ENCODE results near the gene SMARCAL1. TPM values are rescaled to one million over a fixed set of nuclear protein-coding genes. Genes with fewer than 3 reads are reported as not detected.

The SMARCAL1 gene
- polyA plus RNA-seq, 1 of the 3 experiments (the other 2 are of a cell fraction), result 27.0 TPM

DNA sequence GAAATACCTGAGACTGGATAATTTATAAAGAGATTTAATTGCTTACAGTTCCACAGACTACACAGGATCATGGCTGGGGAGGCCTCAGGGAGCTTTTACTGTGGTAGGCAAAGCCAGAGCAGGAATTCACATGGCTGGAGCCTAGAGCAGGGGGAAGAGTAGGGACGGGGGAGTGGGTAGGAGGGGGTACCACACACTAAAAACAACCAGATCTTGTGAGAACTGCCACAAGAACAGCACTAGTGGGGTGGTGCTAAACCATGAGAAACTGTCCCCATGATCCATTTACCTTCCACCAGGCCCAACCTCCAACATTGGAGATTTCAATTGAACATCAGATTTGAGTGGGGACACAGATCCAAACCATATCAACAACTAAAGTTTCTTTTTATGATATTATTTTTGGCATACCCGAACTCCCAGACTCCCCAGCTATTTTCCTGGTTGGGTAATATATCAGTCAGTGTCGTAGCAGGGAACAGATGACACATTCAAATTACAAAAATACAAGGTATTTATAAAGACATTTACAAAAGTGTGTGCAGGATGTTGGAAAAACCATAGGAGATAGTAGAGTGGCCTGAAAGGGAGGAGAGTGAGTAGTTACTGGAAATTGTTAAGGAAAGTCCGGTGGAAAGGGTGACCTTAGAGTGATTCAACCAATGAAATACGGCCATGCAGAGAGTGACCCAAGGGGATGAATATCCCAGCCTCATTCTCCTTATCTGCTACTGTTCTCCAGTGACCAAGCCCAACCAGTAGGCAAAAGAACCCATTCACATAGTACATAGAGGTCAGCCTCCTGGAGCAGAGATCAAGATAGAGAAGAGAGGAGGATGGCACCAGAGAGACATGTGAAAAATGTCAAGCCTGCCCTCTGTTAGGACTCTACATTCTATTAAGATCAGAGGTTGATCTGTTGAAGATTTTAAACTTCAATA, 95.2 kb downstream of the SMARCAL1 start:
- POLR2A ChIA-PET, result interaction anchor here (0.5 to 1.1 kb wide), 2 partner anchors 9 to 276 kb away, joined by 7 read pairs; partner anchors contain the start of gene RPL37A

DNA sequence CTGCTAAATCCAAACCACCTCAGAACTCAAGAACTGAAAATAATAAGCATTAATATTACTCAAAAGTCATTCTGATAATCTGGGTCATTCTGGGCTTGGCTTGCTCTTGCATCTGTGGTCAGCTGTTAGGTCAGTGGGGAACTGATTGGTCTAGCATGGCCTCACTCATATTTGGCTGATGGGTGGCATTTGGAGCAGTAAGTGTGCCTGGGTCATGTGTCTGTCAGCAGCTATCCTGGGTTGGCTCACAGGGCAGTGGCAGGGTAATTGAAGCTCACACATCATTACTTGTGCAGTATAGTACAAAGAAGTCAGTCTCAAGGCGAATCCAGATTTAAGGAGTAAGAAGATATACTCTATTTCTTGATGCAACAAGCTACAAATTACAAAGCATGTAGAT, 95.9 kb downstream of the SMARCAL1 start:
- CTCF ChIA-PET, result interaction anchor here (1.1 to 4.8 kb wide), 4 partner anchors 9 to 359 kb away, joined by 3 to 28 read pairs (median 14); no protein-coding TSS in a partner anchor
- POLR2A ChIA-PET, result interaction anchor here (1.1 kb wide), 1 partner anchor 10 kb away, joined by 7 read pairs; the partner anchor contains the start of gene RPL37A
- peaks cover 6% of the 10 kb centered on the region; the same call in 1 of the 2 replicates for H3K79me2 ChIP-seq (ENCODE audit: insufficient read depth)
- H3K4me1 ChIP-seq (ENCODE audit: control insufficient read depth in 1 of 2, insufficient read depth in 2 of 2, low read depth in 1 of 2, low read length in 1 of 2), result peaks cover 3 to 14% of the 10 kb centered on the region in 2 experiments; a peak in 2 of 4 replicates
- no peak overlapping the region for H3K4me2 ChIP-seq
- DNase-seq, result no peak
- H3K27ac ChIP-seq (ENCODE audit: low read depth in 2 of 2, low read length in 1 of 2), result no peak overlapping the region
- no peak overlapping the region for H3K4me3 ChIP-seq (ENCODE audit: low read depth in 2 of 2, low read length in 1 of 2)
- H3K27me3 ChIP-seq (ENCODE audit: insufficient read depth), result no peaks in the 10 kb centered on the region
- WGBS (ENCODE audit: low lambda C conversion rate), result 91% methylated on average over 1 of the region's 1 CpG
- no peaks in the 10 kb centered on the region for H3K9me2 ChIP-seq
- H3F3A ChIP-seq (replicated peaks; ENCODE audit: insufficient read depth), result peaks cover 71% of the 10 kb centered on the region
- H2AFZ ChIP-seq (ENCODE audit: low read depth), result no peak overlapping the region
- H3K9me3 ChIP-seq, result no peaks in the 10 kb centered on the region
- H3K9ac ChIP-seq, result no peak overlapping the region
- H4K20me1 ChIP-seq (ENCODE audit: insufficient read depth), result peaks cover 7% of the 10 kb centered on the region; the same call in 1 of the 2 replicates
- H3K36me3 ChIP-seq (replicated peaks in 1 of 2; ENCODE audit: control insufficient read depth in 1 of 2, insufficient read depth in 2 of 2, low read length in 1 of 2), result peaks cover 17 to 39% of the 10 kb centered on the region in 2 experiments
- TF ChIP-seq ELF1 (IDR thresholded peaks at IDR 0.05) (no peak), JUND (IDR thresholded peaks at IDR 0.05) (no peak), FOSL2 (IDR thresholded peaks at IDR 0.05; ENCODE audit: borderline replicate concordance, low read depth) (no peak), POLR2AphosphoS5 (IDR thresholded peaks at IDR 0.05; ENCODE audit: low read depth, low read length) (no peak), MEF2A (IDR thresholded peaks at IDR 0.05; ENCODE audit: borderline replicate concordance, low read depth) (no peak), EP300 (IDR thresholded peaks at IDR 0.05; ENCODE audit: borderline replicate concordance in 1 of 2, low read depth in 1 of 2, low read length in 1 of 2) (no peak), NFIC (IDR thresholded peaks at IDR 0.05; ENCODE audit: borderline replicate concordance) (no peak), GABPA (IDR thresholded peaks at IDR 0.05; ENCODE audit: low read depth) (no peak), RCOR1 (IDR thresholded peaks at IDR 0.05; ENCODE audit: low read length) (no peak), EZH2phosphoT487 (IDR thresholded peaks at IDR 0.05; ENCODE audit: borderline replicate concordance, low read depth) (no peak), TEAD4 (IDR thresholded peaks at IDR 0.05; ENCODE audit: borderline replicate concordance, insufficient read depth) (no peak), FOXJ3 (CRISPR knock-in tag; IDR thresholded peaks at IDR 0.05) (no peak)
- TF ChIP-seq, protein P1, sequence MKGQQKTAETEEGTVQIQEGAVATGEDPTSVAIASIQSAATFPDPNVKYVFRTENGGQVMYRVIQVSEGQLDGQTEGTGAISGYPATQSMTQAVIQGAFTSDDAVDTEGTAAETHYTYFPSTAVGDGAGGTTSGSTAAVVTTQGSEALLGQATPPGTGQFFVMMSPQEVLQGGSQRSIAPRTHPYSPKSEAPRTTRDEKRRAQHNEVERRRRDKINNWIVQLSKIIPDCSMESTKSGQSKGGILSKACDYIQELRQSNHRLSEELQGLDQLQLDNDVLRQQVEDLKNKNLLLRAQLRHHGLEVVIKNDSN (IDR thresholded peaks at IDR 0.05; ENCODE audit: borderline replicate concordance, low read depth), result no peak
- TF ChIP-seq, protein P2, sequence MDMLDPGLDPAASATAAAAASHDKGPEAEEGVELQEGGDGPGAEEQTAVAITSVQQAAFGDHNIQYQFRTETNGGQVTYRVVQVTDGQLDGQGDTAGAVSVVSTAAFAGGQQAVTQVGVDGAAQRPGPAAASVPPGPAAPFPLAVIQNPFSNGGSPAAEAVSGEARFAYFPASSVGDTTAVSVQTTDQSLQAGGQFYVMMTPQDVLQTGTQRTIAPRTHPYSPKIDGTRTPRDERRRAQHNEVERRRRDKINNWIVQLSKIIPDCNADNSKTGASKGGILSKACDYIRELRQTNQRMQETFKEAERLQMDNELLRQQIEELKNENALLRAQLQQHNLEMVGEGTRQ (IDR thresholded peaks at IDR 0.05; ENCODE audit: borderline replicate concordance, low read depth, low read length), result no peak
- TF ChIP-seq, protein P3, sequence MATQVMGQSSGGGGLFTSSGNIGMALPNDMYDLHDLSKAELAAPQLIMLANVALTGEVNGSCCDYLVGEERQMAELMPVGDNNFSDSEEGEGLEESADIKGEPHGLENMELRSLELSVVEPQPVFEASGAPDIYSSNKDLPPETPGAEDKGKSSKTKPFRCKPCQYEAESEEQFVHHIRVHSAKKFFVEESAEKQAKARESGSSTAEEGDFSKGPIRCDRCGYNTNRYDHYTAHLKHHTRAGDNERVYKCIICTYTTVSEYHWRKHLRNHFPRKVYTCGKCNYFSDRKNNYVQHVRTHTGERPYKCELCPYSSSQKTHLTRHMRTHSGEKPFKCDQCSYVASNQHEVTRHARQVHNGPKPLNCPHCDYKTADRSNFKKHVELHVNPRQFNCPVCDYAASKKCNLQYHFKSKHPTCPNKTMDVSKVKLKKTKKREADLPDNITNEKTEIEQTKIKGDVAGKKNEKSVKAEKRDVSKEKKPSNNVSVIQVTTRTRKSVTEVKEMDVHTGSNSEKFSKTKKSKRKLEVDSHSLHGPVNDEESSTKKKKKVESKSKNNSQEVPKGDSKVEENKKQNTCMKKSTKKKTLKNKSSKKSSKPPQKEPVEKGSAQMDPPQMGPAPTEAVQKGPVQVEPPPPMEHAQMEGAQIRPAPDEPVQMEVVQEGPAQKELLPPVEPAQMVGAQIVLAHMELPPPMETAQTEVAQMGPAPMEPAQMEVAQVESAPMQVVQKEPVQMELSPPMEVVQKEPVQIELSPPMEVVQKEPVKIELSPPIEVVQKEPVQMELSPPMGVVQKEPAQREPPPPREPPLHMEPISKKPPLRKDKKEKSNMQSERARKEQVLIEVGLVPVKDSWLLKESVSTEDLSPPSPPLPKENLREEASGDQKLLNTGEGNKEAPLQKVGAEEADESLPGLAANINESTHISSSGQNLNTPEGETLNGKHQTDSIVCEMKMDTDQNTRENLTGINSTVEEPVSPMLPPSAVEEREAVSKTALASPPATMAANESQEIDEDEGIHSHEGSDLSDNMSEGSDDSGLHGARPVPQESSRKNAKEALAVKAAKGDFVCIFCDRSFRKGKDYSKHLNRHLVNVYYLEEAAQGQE (IDR thresholded peaks at IDR 0.05; ENCODE audit: low read depth, low read length), result no peak
- TF ChIP-seq, protein P4, sequence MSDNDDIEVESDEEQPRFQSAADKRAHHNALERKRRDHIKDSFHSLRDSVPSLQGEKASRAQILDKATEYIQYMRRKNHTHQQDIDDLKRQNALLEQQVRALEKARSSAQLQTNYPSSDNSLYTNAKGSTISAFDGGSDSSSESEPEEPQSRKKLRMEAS (IDR thresholded peaks at IDR 0.05; ENCODE audit: low read depth), result no peak
- TF ChIP-seq, protein P5, sequence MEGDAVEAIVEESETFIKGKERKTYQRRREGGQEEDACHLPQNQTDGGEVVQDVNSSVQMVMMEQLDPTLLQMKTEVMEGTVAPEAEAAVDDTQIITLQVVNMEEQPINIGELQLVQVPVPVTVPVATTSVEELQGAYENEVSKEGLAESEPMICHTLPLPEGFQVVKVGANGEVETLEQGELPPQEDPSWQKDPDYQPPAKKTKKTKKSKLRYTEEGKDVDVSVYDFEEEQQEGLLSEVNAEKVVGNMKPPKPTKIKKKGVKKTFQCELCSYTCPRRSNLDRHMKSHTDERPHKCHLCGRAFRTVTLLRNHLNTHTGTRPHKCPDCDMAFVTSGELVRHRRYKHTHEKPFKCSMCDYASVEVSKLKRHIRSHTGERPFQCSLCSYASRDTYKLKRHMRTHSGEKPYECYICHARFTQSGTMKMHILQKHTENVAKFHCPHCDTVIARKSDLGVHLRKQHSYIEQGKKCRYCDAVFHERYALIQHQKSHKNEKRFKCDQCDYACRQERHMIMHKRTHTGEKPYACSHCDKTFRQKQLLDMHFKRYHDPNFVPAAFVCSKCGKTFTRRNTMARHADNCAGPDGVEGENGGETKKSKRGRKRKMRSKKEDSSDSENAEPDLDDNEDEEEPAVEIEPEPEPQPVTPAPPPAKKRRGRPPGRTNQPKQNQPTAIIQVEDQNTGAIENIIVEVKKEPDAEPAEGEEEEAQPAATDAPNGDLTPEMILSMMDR (IDR thresholded peaks at IDR 0.05), result no peak

More for the DNA sequence above, 95.2 kb downstream of the SMARCAL1 start:
- H3K79me2 ChIP-seq (ENCODE audit: insufficient read depth), result peaks cover 14% of the 10 kb centered on the region; the same call in 1 of the 2 replicates
- H3K27ac ChIP-seq (ENCODE audit: low read depth in 2 of 2, low read length in 1 of 2), result no peak overlapping the region; a peak in 1 of 4 replicates
- H3K9me3 ChIP-seq, result no peaks in the 10 kb centered on the region
- no peak overlapping the region for H3K9ac ChIP-seq
- peaks cover 7 to 14% of the 10 kb centered on the region in 2 experiments; a peak in 2 of 4 replicates for H3K4me1 ChIP-seq (ENCODE audit: control insufficient read depth in 1 of 2, insufficient read depth in 2 of 2, low read depth in 1 of 2, low read length in 1 of 2)
- no peak overlapping the region for H2AFZ ChIP-seq (ENCODE audit: low read depth)
- no peak overlapping the region for H3K4me2 ChIP-seq
- H3F3A ChIP-seq (replicated peaks; ENCODE audit: insufficient read depth), result peaks cover 78% of the 10 kb centered on the region
- no peaks in the 10 kb centered on the region for H3K27me3 ChIP-seq (ENCODE audit: insufficient read depth)
- H3K4me3 ChIP-seq (ENCODE audit: low read depth in 2 of 2, low read length in 1 of 2), result no peak overlapping the region
- peaks cover 24 to 46% of the 10 kb centered on the region in 2 experiments for H3K36me3 ChIP-seq (replicated peaks in 1 of 2; ENCODE audit: control insufficient read depth in 1 of 2, insufficient read depth in 2 of 2, low read length in 1 of 2)
- no peaks in the 10 kb centered on the region for H3K9me2 ChIP-seq
- TF ChIP-seq SIN3A (IDR thresholded peaks at IDR 0.05; ENCODE audit: borderline replicate concordance, low read depth, low read length) (no peak), JUND (IDR thresholded peaks at IDR 0.05) (peak; percentile 16; the same call in 1 of the 2 replicates)
- no peak for DNase-seq
- CTCF ChIA-PET, result interaction anchor here (1.0 to 4.8 kb wide), 5 partner anchors 10 to 359 kb away, joined by 3 to 28 read pairs (median 3); no protein-coding TSS in a partner anchor
- WGBS (ENCODE audit: low lambda C conversion rate), result 82% methylated on average over 5 of the region's 5 CpGs
- H4K20me1 ChIP-seq (ENCODE audit: insufficient read depth), result peaks cover 14% of the 10 kb centered on the region; the same call in 1 of the 2 replicates

Data from SK-N-SH (cell line).